HepG2 (cell line): Measurements from ENCODE around the gene HACD1. TPM values are rescaled to one million over a fixed set of nuclear protein-coding genes. Genes with fewer than 3 reads are reported as not detected.
A peak's percentile ranks its signal among the peaks of the same experiment; 100 is the strongest.

ENCODE experiments used
- DBP ChIP-seq: sonication (generic); formaldehyde crosslinking; IDR thresholded peaks from 2 replicates; pipeline ENCODE4 v1.4.0; 2020; ENCODE audit warnings: missing genetic modification reagents; ENCODE audit errors: not compliant biosample characterization
- ELF1 ChIP-seq: sonication (generic); formaldehyde crosslinking; IDR thresholded peaks from 2 replicates; pipeline ENCODE4 v1.4.0; 2020; ENCODE audit warnings: missing genetic modification reagents
- HDAC2 ChIP-seq: sonication (generic); formaldehyde crosslinking; IDR thresholded peaks from 2 replicates; pipeline ENCODE4 v1.4.0; 2020; ENCODE audit warnings: missing genetic modification reagents
- HNRNPLL ChIP-seq: fragments of 200-400 bp; formaldehyde crosslinking; IDR thresholded peaks from 2 replicates; pipeline ENCODE4 v1.6.1; 2017; ENCODE audit warnings: mild to moderate bottlenecking, low read depth, low read length; ENCODE audit not compliant: poor library complexity, severe bottlenecking
- IKZF4 ChIP-seq: sonication (generic); formaldehyde crosslinking; IDR thresholded peaks from 2 replicates; pipeline ENCODE4 v1.5.1; 2020; ENCODE audit warnings: borderline replicate concordance, mild to moderate bottlenecking, low read depth, missing genetic modification reagents; ENCODE audit errors: not compliant biosample characterization
- NKX3-1 ChIP-seq: sonication (generic); formaldehyde crosslinking; IDR thresholded peaks from 2 replicates; pipeline ENCODE4 v1.5.0; 2020; ENCODE audit warnings: missing genetic modification reagents
- NONO ChIP-seq, 2 experiments: fragments of 450-650 bp in 1 of 2; sonication (generic) in 1 of 2; formaldehyde crosslinking in 1 of 2; IDR thresholded peaks in 1 of 2; conservative IDR thresholded peaks in 1 of 2; 2 replicates each; pipeline versions ENCODE4 v1.6.1 to v1.8.0; 2017 to 2022; ENCODE audit warnings: mild to moderate bottlenecking in 1 of 2, missing genetic modification reagents in 1 of 2, moderate library complexity in 1 of 2
- SIX4 ChIP-seq: sonication (generic); formaldehyde crosslinking; IDR thresholded peaks from 2 replicates; pipeline ENCODE4 v1.4.0; 2020; ENCODE audit warnings: missing genetic modification reagents
- TEF ChIP-seq: sonication (generic); formaldehyde crosslinking; IDR thresholded peaks from 2 replicates; pipeline ENCODE4 v1.5.0; 2020; ENCODE audit warnings: missing genetic modification reagents
- THAP9 ChIP-seq: sonication (generic); formaldehyde crosslinking; IDR thresholded peaks from 2 replicates; pipeline ENCODE4; 2020; ENCODE audit warnings: missing genetic modification reagents, mild to moderate bottlenecking, borderline replicate concordance
- ZBTB46 ChIP-seq: sonication (generic); formaldehyde crosslinking; IDR thresholded peaks from 2 replicates; pipeline ENCODE4 v1.4.0; 2020; ENCODE audit warnings: mild to moderate bottlenecking, missing genetic modification reagents, borderline replicate concordance
- ZFP1 ChIP-seq: IDR thresholded peaks from 2 replicates; pipeline ENCODE4 v1.6.1; 2016
- ZFX ChIP-seq: sonication (generic); formaldehyde crosslinking; IDR thresholded peaks from 2 replicates; pipeline ENCODE4 v1.4.0; 2020; ENCODE audit warnings: mild to moderate bottlenecking, low read depth, missing genetic modification reagents, moderate library complexity
- ZNF17 ChIP-seq: sonication (generic); formaldehyde crosslinking; IDR thresholded peaks from 2 replicates; pipeline ENCODE4 v1.5.0; 2020; ENCODE audit warnings: mild to moderate bottlenecking, missing genetic modification reagents
- ZNF251 ChIP-seq: sonication (generic); formaldehyde crosslinking; IDR thresholded peaks from 2 replicates; pipeline ENCODE4 v1.9.0; 2021; ENCODE audit warnings: mild to moderate bottlenecking, missing genetic modification reagents
- ZNF597 ChIP-seq: sonication (generic); formaldehyde crosslinking; IDR thresholded peaks from 2 replicates; pipeline ENCODE4 v1.5.0; 2020; ENCODE audit warnings: missing genetic modification reagents
- polyA plus RNA-seq, 8 experiments: library from polyadenylated mRNA; depleted of rRNA in 3 of 8; stranded (reverse) in 7 of 8; unstranded in 1 of 8; fragments of >200 nt; fragmentation: Illumina TruSeq in 4 of 8; extraction: Trizol in 4 of 8; gene quantifications; 2 replicates each; pipeline versions ENCODE4 v1.2.1 to v1.2.3, GENCODE V29; 2011 to 2016; ENCODE audit warnings: low read depth in 4 of 8, missing spikeins in 1 of 8, mixed read lengths in 1 of 8; ENCODE audit not compliant: insufficient read depth in 1 of 8
- total RNA-seq, 5 experiments: library from RNA; depleted of rRNA; stranded (reverse); fragments of >200 nt; fragmentation: Illumina TruSeq; extraction: Trizol; gene quantifications; 2 replicates each; pipeline ENCODE4 v1.2.3, GENCODE V29; 2016; ENCODE audit warnings: low read depth in 1 of 5

Gene HACD1
- total and polyA plus RNA-seq, 2 of the 13 experiments (the other 11 are each of a cell fraction or from before 2014, with no cell fraction given) = 43.4 to 47.6 TPM

DNA sequence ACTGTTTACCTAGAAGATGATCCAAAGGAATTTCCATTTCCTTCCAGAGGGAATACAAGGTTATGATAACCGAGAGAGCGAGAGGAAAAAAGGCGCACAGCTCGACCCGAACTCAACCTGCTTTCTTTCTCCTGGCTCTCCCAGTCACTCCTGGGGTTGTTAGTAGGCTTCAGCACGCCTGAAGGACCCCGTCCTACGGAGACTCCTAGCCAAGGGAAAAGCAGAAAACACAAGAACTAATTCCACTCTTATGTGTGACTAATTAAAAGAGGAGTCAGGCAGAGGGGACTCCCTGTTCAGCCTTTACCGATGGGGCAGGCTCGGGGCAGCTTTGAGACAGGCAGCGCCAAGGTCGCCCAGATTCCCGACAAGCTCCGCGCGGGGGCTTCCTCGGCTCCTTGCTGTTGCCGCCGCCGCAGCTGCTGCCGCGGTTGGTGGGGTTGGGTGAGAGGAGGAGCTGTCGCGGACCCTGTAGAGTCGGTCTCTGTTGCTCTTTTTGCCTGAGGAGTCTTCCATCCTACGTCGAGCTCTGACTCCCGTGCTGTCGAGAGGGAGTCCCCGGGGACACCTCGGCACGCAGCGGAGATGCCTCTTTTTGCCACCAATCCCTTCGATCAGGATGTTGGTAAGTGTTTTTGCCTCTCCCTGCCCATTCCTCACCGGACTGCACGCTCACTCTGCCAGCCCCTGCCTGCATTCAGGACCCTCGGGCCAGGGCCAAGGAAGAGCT, 26.7 kb upstream of the HACD1 start, which contains the start of gene STAM (continued):
- TF ChIP-seq DBP = no peak
- TF ChIP-seq ZNF251 = no peak
- TF ChIP-seq ZNF17 = no peak
- TF ChIP-seq HNRNPLL = peak; percentile 79
- no peak; the same call in 1 of the 2 replicates for TF ChIP-seq HDAC2
- TF ChIP-seq SIX4 (CRISPR knock-in tag) = no peak
- TF ChIP-seq ZNF597 (CRISPR knock-in tag) = no peak
- TF ChIP-seq ZBTB46 (CRISPR knock-in tag) = no peak
- TF ChIP-seq THAP9 = peak; percentile 69
- no peak for TF ChIP-seq NONO (IDR thresholded peaks at IDR 0.05)
- peak; percentile 47 for TF ChIP-seq NONO (CRISPR knock-in tag; conservative IDR thresholded peaks at IDR 0.05)
- 0 out of 2 replicates have a peak, but pooled peaks have one; percentile 23 for TF ChIP-seq NKX3-1
- peak; percentile 8; the same call in 1 of the 2 replicates for TF ChIP-seq ELF1 (CRISPR knock-in tag)
- peak; percentile 81 for TF ChIP-seq ZFX
- TF ChIP-seq IKZF4 (CRISPR knock-in tag) = no peak
- no peak for TF ChIP-seq TEF (CRISPR knock-in tag)
- TF ChIP-seq ZFP1 (CRISPR knock-in tag) = 0 out of 2 replicates have a peak, but pooled peaks have one; percentile 10
